Adrenal gland (tissue), 5 donors: ENCODE results near the gene DROSHA.

Experiments
- CTCF ChIP-seq, 6 experiments: fragments of 450-650 bp in 4 of 6; fragments of 200-600 bp in 2 of 6; sonication (generic) in 1 of 6; IDR thresholded peaks; 1 replicate in 5 of 6; 2 replicates in 1 of 6; pipeline versions ENCODE4 v1.5.1 to v1.8.0; 2016 to 2021; ENCODE audit warnings: antibody characterized with exemption in 6 of 6, mild to moderate bottlenecking in 2 of 6, moderate library complexity in 1 of 6
- POLR2A ChIP-seq, 2 donors: fragments of 450-650 bp; IDR thresholded peaks; one replicate each; pipeline ENCODE4 v1.6.1; 2017; ENCODE audit warnings: antibody characterized with exemption in 2 of 2, mild to moderate bottlenecking in 2 of 2, moderate library complexity in 1 of 2
- donor health status: DM: no; HTN: no; CAD: no.

- TF ChIP-seq CTCF (IDR thresholded peaks at IDR 0.05) (no peak), POLR2A (IDR thresholded peaks at IDR 0.05) (no peak)
Measured at GRCh38 chr5:31381299-31381698, 150.6 kb downstream of the DROSHA start.
